Measurements from ENCODE around the gene CDCP2. TPM values are rescaled to one million over a fixed set of nuclear protein-coding genes. Genes with fewer than 3 reads are reported as not detected.

Gene CDCP2
- total RNA-seq, 2 donors from 2014 or later: 0.23 TPM; not detected in 1

DNA sequence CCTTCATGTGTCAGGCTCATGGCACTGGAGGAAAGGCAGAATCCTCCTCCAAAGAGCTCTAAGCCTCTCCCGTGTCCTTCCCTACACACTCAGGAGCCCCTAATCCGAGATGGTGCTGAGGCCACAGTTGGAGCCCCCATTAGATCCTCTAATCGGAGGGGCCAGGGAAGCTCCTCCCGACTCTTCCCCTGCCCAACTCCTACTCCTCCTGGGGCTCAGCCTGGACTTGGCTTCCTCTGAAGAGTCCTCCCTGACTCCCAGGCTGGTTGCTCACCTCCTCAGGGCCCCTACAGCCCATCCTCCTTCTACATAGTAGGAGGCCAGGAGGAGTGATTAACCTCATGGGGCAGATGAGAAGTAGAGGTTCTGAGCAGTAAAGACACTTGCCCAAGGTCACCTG lies 21.3 kb upstream of the CDCP2 start:
- 89% methylated on average over 4 of the region's 4 CpGs for WGBS
- Histone ChIP-seq H3K27me3 (replicated peaks; ENCODE audit: insufficient read depth) (no peaks in the 10 kb centered on the region), H3K36me3 (no peaks in the 10 kb centered on the region), H3K4me3 (no peak overlapping the region), H3K4me1 (replicated peaks) (no peaks in the 10 kb centered on the region), H3K9me3 (no peaks in the 10 kb centered on the region), H3K27ac (no peak overlapping the region)
- TF ChIP-seq POLR2AphosphoS5 (IDR thresholded peaks at IDR 0.05) (no peak), POLR2A (IDR thresholded peaks at IDR 0.05) (no peak)
- TF ChIP-seq, protein P1, sequence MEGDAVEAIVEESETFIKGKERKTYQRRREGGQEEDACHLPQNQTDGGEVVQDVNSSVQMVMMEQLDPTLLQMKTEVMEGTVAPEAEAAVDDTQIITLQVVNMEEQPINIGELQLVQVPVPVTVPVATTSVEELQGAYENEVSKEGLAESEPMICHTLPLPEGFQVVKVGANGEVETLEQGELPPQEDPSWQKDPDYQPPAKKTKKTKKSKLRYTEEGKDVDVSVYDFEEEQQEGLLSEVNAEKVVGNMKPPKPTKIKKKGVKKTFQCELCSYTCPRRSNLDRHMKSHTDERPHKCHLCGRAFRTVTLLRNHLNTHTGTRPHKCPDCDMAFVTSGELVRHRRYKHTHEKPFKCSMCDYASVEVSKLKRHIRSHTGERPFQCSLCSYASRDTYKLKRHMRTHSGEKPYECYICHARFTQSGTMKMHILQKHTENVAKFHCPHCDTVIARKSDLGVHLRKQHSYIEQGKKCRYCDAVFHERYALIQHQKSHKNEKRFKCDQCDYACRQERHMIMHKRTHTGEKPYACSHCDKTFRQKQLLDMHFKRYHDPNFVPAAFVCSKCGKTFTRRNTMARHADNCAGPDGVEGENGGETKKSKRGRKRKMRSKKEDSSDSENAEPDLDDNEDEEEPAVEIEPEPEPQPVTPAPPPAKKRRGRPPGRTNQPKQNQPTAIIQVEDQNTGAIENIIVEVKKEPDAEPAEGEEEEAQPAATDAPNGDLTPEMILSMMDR (IDR thresholded peaks at IDR 0.05): no peak
- intact Hi-C loops (cut with DNase I): no loop called here
- DNase-seq (ENCODE audit: low spot score): no peak

DNA sequence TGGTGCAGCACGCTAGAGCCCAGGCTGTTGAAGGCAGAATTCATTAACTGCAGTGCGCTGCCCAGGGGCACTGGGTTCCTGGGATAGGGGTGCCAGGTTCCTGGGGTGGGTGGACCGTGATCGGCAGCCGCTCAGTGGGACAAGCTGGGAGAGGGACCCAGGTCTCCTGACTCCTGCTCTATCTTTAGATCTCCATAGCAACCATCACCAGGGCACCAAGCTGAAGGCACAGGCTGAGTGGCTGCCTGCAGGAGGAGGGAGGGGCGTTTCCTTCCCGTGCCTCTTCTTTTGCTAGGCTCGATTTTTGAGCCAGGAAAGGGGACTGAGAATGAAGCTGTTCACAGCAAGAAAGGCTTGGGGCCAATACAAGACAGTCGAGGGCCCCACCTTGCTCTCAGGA lies 20.9 kb upstream of the CDCP2 start:
- TF ChIP-seq POLR2AphosphoS5 (IDR thresholded peaks at IDR 0.05): no peak
- TF ChIP-seq POLR2A (IDR thresholded peaks at IDR 0.05): no peak
- TF ChIP-seq, protein P1 (IDR thresholded peaks at IDR 0.05): no peak
- WGBS: 68% methylated on average over 9 of the region's 9 CpGs
- intact Hi-C loops (cut with DNase I): no loop called here
- DNase-seq (ENCODE audit: low spot score): no peak
- Histone ChIP-seq H3K4me3 (no peak overlapping the region), H3K27me3 (replicated peaks; ENCODE audit: insufficient read depth) (no peaks in the 10 kb centered on the region), H3K27ac (no peak overlapping the region), H3K36me3 (no peaks in the 10 kb centered on the region), H3K9me3 (no peaks in the 10 kb centered on the region), H3K4me1 (replicated peaks) (no peaks in the 10 kb centered on the region)

DNA sequence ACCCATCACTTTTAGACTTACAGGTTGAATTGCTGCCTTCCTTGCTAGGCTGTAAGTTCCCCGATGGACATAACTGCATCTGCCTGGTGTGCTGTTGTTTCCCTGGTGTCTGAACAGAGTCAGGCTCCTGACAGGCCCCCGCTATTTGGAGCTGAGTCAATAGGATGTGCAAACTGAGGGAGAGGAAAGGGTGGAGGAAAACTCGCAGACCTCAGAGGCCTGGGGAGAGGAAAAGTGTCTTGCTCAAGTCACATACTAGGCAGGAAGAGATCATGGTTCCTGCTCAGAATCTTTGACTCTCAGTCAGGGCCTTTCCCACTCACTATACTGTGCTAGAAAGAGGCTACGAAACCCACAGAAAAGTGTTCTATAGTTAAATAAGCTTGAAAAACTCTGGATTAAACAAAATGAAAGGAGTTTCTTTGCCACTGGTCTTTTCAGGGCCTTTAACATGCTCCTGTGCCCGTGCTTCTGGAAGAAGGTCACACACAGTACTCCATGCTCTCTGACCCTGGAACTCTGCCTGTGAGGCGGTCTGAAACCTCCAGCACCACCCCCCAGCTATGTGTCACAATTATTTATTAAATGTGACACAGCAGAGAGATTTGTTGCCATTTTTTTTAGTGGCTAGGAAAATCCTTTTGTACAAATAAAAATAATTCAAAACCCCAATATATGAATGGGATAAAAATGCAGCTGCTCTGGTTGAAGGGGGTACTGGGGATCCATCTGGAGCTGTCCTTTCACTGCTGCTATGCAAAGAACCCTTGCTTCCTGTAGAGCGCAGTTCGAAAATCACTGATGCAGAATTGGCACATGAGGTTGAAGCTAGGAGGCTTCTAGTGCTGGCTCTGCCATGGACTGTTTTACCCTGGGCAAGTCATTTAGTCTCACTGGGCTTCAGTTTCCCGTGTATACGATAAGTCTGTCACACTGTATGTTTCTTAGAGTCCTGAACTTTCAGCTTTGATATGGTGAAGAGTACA lies 20.1 kb upstream of the CDCP2 start:
- intact Hi-C loops (cut with DNase I): no loop called here
- Histone ChIP-seq H3K9me3 (no peaks in the 10 kb centered on the region), H3K27ac (no peak overlapping the region), H3K4me3 (no peak overlapping the region), H3K36me3 (no peaks in the 10 kb centered on the region), H3K27me3 (replicated peaks; ENCODE audit: insufficient read depth) (no peaks in the 10 kb centered on the region), H3K4me1 (replicated peaks) (no peaks in the 10 kb centered on the region)
- TF ChIP-seq POLR2A (IDR thresholded peaks at IDR 0.05) (no peak), POLR2AphosphoS5 (IDR thresholded peaks at IDR 0.05) (no peak)
- TF ChIP-seq, protein P1 (IDR thresholded peaks at IDR 0.05): no peak
- no peak for DNase-seq (ENCODE audit: low spot score)
- 74% methylated on average over 10 of the region's 10 CpGs for WGBS

DNA sequence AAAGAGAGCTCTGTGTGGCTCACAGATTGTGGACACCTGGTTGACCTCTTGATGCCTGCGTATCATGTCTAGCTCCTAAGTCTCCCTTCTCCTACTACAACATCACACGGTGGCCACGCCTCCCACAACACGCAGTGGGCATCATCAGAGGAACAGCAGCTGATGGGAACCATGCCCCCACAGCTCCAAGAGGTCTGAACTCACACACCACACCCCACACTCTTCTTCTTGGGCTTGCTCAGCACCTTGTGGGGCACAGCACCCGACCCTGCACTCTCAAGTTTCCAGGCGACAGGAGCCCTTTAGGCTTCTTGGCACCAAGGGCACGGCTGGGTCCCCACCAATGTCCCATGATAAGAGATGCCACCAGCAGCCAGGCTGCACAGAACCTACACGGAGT lies 18.8 kb upstream of the CDCP2 start:
- Histone ChIP-seq H3K27me3 (replicated peaks; ENCODE audit: insufficient read depth) (no peaks in the 10 kb centered on the region), H3K36me3 (no peaks in the 10 kb centered on the region), H3K27ac (no peak overlapping the region), H3K9me3 (no peaks in the 10 kb centered on the region), H3K4me1 (replicated peaks) (no peaks in the 10 kb centered on the region), H3K4me3 (no peak overlapping the region)
- TF ChIP-seq POLR2A (IDR thresholded peaks at IDR 0.05): no peak
- TF ChIP-seq POLR2AphosphoS5 (IDR thresholded peaks at IDR 0.05): no peak
- TF ChIP-seq, protein P1 (IDR thresholded peaks at IDR 0.05): no peak
- WGBS: 91% methylated on average over 8 of the region's 8 CpGs
- intact Hi-C loops (cut with DNase I): no loop called here
- no peak for DNase-seq (ENCODE audit: low spot score)

DNA sequence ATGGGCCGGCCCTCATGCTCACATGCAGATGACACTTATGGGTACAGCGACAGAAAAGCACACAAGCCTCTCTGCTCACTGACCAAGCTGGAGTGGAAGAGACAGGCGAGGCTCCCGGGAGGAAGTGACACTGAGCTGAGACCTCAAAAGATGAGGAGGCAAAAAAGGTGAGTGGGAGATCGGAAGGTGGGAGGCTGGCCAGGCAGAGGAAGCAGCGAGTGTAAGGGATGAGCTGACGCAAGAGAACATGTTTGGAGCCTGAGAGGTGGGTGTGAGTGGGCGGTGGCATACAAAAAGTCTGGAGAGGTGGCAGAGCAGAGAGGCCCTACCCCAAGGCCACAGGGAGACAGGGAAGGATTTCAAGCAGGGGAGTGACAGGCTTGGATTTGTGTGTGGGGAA lies 18.2 kb upstream of the CDCP2 start:
- 81% methylated on average over 8 of the region's 8 CpGs for WGBS
- no peak for DNase-seq (ENCODE audit: low spot score)
- intact Hi-C loops (cut with DNase I): no loop called here

More for the DNA sequence above, 18.2 kb upstream of the CDCP2 start:
- no peaks in the 10 kb centered on the region for H3K27me3 ChIP-seq (replicated peaks; ENCODE audit: insufficient read depth)
- TF ChIP-seq, protein P1 (IDR thresholded peaks at IDR 0.05): no peak
- no peak for TF ChIP-seq POLR2A (IDR thresholded peaks at IDR 0.05)
- TF ChIP-seq POLR2AphosphoS5 (IDR thresholded peaks at IDR 0.05): no peak
- no peaks in the 10 kb centered on the region for H3K4me1 ChIP-seq (replicated peaks)
- H3K36me3 ChIP-seq: no peaks in the 10 kb centered on the region
- H3K4me3 ChIP-seq: no peak overlapping the region
- H3K27ac ChIP-seq: no peak overlapping the region
- H3K9me3 ChIP-seq: no peaks in the 10 kb centered on the region

Data from prostate gland (tissue), 2 donors.